ENCODE results near the gene LDAH.
"Not testable (repeated sequence)": the region's sequence is repeated elsewhere in the genome, so short reads cannot be mapped to it uniquely, and the experiment has no call there.

Gene LDAH

GRCh38 chr2:20822535-20823490 lies at the start of gene LDAH:
TSS of gene LDAH (minus strand) at chr2:20823101. CDS start at chr2:20801463, 21,638 bp downstream.
- peak; percentile 83 for DNase-seq (ENCODE audit: low spot score)

- DNase-seq (ENCODE audit: low spot score): no peak
These were observed 45.5 kb upstream of the LDAH start for GRCh38 chr2:20868377-20868776.

- DNase-seq (ENCODE audit: low spot score): no peak
These were observed 39.9 kb upstream of the LDAH start for GRCh38 chr2:20862850-20863249.

DNA sequence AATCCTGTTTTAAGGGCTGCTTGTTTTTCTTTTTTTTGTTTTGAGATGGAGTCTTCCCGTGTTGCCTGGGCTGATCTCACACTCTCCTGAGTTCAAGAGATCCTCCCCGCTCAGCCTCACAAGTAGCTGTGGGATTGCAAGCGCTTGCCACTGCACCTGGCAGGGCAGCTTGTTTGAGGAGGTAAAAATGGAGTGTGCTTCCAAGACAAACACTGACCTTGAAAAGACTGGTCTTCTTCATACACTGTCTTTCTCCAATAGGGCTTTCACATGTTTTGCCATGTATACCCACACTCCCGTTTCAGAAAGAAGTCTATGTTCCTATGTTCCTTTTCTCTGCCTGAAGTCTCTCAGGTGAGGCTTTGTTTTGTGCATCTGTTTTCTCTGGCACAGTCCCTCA lies 32.6 kb upstream of the LDAH start:
- no peak for DNase-seq (ENCODE audit: low spot score)

GRCh38 chr2:20852670-20853069 lies 29.8 kb upstream of the LDAH start:
- no peak for DNase-seq (ENCODE audit: low spot score)

GRCh38 chr2:20852139-20852538 lies 29.2 kb upstream of the LDAH start:
- DNase-seq (ENCODE audit: low spot score): no peak

GRCh38 chr2:20844246-20844645 lies 21.3 kb upstream of the LDAH start:
- no peak for DNase-seq (ENCODE audit: low spot score)

DNA sequence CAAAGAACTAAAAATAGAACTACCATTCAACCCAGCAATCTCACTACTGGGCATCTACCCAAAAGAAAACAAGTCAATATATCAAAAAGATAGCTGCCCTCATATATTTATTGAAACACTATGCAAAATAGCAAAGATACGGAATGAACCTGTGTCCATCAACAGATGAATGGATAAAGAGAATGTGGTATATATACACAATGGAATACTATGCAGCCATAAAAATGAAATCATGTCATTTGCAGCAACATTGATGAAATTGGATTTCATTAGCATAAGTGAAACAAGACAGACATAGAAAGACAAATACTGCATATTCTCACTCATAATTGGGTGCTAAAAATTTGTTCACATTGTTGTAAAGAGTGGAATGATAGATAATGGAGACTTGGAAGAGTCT lies 16.2 kb upstream of the LDAH start:
- DNase-seq (ENCODE audit: low spot score): no peak

- DNase-seq (ENCODE audit: low spot score): no peak
These were observed 15.1 kb upstream of the LDAH start for GRCh38 chr2:20838016-20838415.

- DNase-seq (ENCODE audit: low spot score): no peak
These were observed 13.6 kb upstream of the LDAH start for GRCh38 chr2:20836521-20836920.

DNA sequence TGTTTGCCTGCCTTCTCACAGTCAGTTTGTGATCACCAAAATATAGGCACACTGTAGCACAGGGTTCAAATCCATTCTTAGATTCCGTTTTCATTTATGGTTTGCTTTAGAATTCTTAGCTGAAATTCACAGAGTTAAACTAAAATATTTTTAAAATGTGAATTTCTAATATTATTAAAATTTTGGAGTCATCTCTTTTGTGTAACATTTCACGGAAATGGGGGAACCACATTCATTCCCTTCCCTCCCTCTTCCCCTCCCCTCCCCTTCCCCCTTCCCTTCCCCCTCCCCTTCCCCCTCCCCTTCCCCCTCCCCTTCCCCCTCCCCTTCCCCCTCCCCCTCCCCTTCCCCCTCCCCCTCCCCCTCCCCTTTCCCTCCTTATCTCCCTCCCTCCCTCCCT lies 11.4 kb upstream of the LDAH start:
- no peak for DNase-seq (ENCODE audit: low spot score)

DNA sequence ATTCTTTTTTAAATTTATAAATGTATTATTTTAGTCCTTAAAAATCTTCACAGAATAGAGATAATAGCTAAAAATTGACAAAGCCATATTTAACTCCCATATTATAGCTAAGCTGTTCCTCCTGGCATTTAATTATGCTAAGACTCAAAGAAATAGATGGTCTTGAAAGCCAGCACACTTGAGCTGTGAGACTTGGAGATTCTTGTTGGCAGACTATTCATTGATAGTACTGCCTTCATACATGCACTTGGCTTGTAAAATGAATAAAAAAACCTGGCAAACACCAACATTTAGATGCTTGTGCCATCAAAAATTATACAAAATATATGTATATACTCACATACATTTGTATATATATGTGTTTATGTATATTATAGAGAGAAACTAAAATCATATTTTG lies 9.7 kb upstream of the LDAH start:
- no peak for DNase-seq (ENCODE audit: low spot score)

DNA sequence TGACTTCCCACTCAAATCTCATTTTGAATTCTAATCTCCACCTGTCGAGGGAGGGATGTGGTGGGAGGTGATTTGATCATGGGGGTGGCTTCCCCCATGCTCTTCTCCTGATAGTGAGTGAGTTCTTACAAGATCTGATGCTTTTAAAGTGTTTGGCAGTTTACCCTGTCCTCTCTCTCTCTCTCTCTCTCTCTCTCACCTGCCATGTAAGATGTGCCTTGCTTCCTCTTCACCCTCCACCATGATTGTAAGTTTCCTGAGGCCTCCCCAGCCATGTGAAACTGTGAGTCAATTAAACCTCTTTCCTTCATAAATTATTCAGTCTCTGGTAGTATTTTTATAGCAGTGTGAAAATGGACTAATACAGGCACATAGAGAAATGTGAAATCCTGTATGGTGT lies 7.0 kb upstream of the LDAH start:
- no peak for DNase-seq (ENCODE audit: low spot score)

- DNase-seq (ENCODE audit: low spot score): no peak
These were observed 1.0 kb upstream of the LDAH start for GRCh38 chr2:20823917-20824316.

DNA sequence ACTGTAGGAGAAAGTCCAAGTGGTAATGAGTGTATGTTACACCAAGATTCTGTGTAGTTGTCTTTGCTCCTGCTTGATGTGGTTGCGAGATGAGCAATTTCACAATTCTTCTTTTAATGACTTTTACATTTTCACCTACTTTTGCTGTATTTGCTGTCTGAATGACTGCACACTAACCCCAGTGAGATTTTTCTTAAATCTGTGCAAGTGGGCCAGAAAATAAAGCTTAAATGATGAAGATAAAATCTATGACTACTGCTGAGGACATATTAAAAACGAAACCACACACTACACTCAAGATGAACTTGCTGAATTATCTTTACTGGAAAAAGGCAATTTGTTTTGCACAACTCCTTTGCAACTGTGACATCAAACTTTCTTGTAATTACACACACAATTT lies 4.1 kb downstream of the LDAH start:
- DNase-seq (ENCODE audit: low spot score): no peak

GRCh38 chr2:20815216-20815615 lies 7.7 kb downstream of the LDAH start:
- no peak for DNase-seq (ENCODE audit: low spot score)

DNA sequence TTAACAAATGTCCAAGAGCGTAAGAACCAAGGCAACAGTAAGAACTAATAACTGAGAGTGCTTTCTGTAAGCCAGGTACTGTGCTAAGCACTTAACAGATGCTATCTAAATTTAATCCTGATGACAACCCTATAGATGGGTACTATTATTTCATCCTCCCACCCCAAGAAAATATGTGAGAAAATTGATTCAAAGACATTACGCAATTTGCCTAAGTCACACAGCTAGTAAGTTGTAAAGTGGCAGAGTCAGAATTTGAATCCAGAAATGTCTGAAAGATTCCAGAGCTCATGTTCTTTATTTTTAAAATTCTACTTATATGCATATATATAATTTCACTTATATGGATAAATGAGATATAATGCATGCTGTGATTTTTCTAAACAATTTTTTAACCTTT lies 10.1 kb downstream of the LDAH start:
- no peak for DNase-seq (ENCODE audit: low spot score)

DNA sequence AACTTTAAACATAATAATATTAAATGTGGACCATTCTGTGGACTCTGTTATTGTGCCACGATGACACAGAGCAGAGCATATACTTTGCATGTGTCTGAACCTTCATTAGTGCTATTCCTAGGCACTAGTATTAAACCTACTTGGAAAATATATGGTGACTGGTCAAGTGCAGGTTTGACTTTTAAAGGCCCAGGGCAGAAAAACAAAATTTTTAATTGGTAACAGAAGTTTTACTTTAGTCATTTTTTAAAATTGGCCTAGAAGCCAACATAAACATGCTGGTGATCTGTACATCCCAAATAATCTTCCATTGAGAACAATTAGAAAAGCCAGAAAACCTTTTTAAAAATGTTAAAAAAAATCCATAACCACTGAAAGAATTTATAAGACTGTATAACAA lies 16.6 kb downstream of the LDAH start:
- DNase-seq (ENCODE audit: low spot score): no peak

DNA sequence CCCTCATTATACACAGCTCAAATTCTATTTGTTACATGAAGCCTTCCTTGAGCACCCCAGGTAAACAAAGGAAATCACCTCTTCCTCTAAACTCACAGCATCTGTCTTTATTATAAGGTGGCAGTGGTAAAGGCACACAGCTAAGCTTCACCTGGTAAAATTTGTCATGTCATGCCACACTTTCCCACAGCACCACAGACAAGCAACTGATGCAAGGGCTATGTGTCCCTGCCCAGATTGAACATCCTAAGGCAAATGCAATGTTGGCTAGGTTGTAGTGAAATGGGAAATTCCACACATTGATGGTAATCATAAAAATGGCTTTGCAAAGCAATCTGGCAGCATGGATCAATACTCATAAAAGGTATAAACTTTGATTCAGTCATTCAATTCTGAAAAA lies 18.9 kb downstream of the LDAH start:
- DNase-seq (ENCODE audit: low spot score): no peak

DNA sequence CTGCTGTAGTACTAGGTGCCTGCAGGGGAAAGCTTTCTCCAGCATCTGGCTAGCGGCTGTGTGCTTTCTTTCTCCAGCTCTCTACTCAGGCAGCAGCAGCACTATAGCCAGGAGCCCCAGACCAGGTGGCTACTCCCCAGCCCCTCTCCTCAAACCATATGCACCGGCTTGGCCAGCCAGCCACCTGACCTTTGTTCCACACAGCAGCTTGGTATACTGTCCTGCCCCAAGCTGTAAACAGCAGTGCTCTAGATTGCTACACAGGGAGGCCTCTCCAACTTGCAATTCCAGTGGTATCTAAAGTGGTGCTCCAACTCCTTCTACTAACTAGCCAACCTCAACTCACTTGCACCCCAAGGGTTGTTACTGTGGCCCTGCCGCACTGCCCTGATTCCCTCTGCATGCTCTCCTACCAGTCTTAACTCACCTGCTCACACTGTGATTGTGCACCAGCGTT lies 19.6 kb downstream of the LDAH start:
- no peak for DNase-seq (ENCODE audit: low spot score)

- DNase-seq (ENCODE audit: low spot score): no peak
These were observed 25.8 kb downstream of the LDAH start for GRCh38 chr2:20797096-20797495.

GRCh38 chr2:20796374-20796791 lies 26.5 kb downstream of the LDAH start:
- DNase-seq (ENCODE audit: low spot score): no peak

GRCh38 chr2:20793944-20794343 lies 29.0 kb downstream of the LDAH start:
- DNase-seq (ENCODE audit: low spot score): not testable (repeated sequence)
